WTC11 (cell line): ENCODE results near the gene CRYBA1. TPM values are rescaled to one million over a fixed set of nuclear protein-coding genes. Genes with fewer than 3 reads are reported as not detected.
A peak's percentile ranks its signal among the peaks of the same experiment; 100 is the strongest.
"Not testable (repeated sequence)": the region's sequence is repeated elsewhere in the genome, so short reads cannot be mapped to it uniquely, and the experiment has no call there.

Experiments
- ATAC-seq: fragments of 200-7000 bp; cut with Tn5 transposase; 2 replicates; pipeline ENCODE4 v1.10.0; 2021; ENCODE audit warnings: mild to moderate bottlenecking, moderate library complexity
- CTCF ChIA-PET: fragments of 300-600 bp; sonication (Branson Sonifier 250); formaldehyde crosslinking; loops from one replicate; lab custom pipeline; 2021; ENCODE audit warnings: antibody characterized with exemption; lab: Charles Lee
- POLR2A ChIA-PET: fragments of 350-600 bp; sonication (Branson Sonifier 250); formaldehyde crosslinking; loops from one replicate; lab custom pipeline; 2021; ENCODE audit warnings: antibody characterized with exemption; lab: Charles Lee
- DNase-seq: peaks from one replicate; pipeline ENCODE4 v3.0.0; 2021; ENCODE audit warnings: low spot score
- H3K27ac Mint-ChIP-seq: 2 replicates; pipeline ENCODE4 v1.8.0; 2021; ENCODE audit warnings: mixed read lengths
- H3K27me3 Mint-ChIP-seq: 2 replicates; pipeline ENCODE4 v1.8.0; 2021; ENCODE audit warnings: low read depth, mild to moderate bottlenecking, moderate library complexity, mixed read lengths
- H3K36me3 Mint-ChIP-seq: 2 replicates; pipeline ENCODE4 v1.8.0; 2021; ENCODE audit warnings: mixed read lengths
- H3K4me1 Mint-ChIP-seq: 2 replicates; pipeline ENCODE4 v1.8.0; 2022; ENCODE audit warnings: mixed read lengths
- H3K4me3 Mint-ChIP-seq: 2 replicates; pipeline ENCODE4 v1.8.0; 2021; ENCODE audit warnings: mild to moderate bottlenecking, moderate library complexity, mixed read lengths
- H3K9me3 Mint-ChIP-seq: 2 replicates; pipeline ENCODE4 v1.8.0; 2021; ENCODE audit warnings: mixed read lengths
- CTCF ChIP-seq: fragments of 200-600 bp; IDR thresholded peaks from 2 replicates; pipeline ENCODE4 v1.8.0; 2022; ENCODE audit warnings: antibody characterized with exemption
- HMGA2 ChIP-seq: fragments of 250-450 bp; sonication (Bioruptor Pico); IDR thresholded peaks from 2 replicates; pipeline ENCODE4 v1.4.0; 2021; ENCODE audit warnings: mild to moderate bottlenecking, moderate library complexity
- HMGXB4 ChIP-seq: sonication (generic); formaldehyde crosslinking; IDR thresholded peaks from 2 replicates; pipeline ENCODE4 v1.8.1; 2023; ENCODE audit warnings: mild to moderate bottlenecking, moderate library complexity, missing genetic modification reagents
- IRF1 ChIP-seq: sonication (generic); formaldehyde crosslinking; IDR thresholded peaks from 2 replicates; pipeline ENCODE4 v1.8.0; 2023; ENCODE audit warnings: missing genetic modification reagents
- NFYB ChIP-seq: sonication (generic); formaldehyde crosslinking; conservative IDR thresholded peaks from 2 replicates; pipeline ENCODE4 v1.8.0; 2022; ENCODE audit warnings: low read depth, missing genetic modification reagents
- TEAD4 ChIP-seq: sonication (generic); formaldehyde crosslinking; IDR thresholded peaks from 2 replicates; pipeline ENCODE4 v1.8.0; 2022; ENCODE audit warnings: mild to moderate bottlenecking, missing genetic modification reagents
- ZNF138 ChIP-seq: sonication (generic); formaldehyde crosslinking; conservative IDR thresholded peaks from 2 replicates; pipeline ENCODE4 v1.8.1; 2022; ENCODE audit warnings: mild to moderate bottlenecking, moderate library complexity, missing genetic modification reagents
- ZNF232 ChIP-seq: sonication (generic); formaldehyde crosslinking; IDR thresholded peaks from 2 replicates; pipeline ENCODE4 v1.8.0; 2022; ENCODE audit warnings: mild to moderate bottlenecking, missing genetic modification reagents
- ZNF281 ChIP-seq: sonication (generic); formaldehyde crosslinking; IDR thresholded peaks from 2 replicates; pipeline ENCODE4 v1.8.0; 2023; ENCODE audit warnings: mild to moderate bottlenecking, missing genetic modification reagents
- ZNF317 ChIP-seq: sonication (generic); formaldehyde crosslinking; IDR thresholded peaks from 2 replicates; pipeline ENCODE4 v1.8.1; 2023; ENCODE audit warnings: low read depth, mild to moderate bottlenecking, moderate library complexity, missing genetic modification reagents, borderline replicate concordance
- ZNF512 ChIP-seq: sonication (generic); formaldehyde crosslinking; IDR thresholded peaks from 2 replicates; pipeline ENCODE4 v1.8.1; 2022; ENCODE audit warnings: missing genetic modification reagents, borderline replicate concordance
- ZSCAN18 ChIP-seq: fragments of 250-450 bp; sonication (Bioruptor Pico); IDR thresholded peaks from 2 replicates; pipeline ENCODE4 v2.1.2; 2022; ENCODE audit warnings: mild to moderate bottlenecking, moderate library complexity
- total RNA-seq: library from RNA; stranded (reverse); gene quantifications from 3 replicates; pipeline ENCODE4 v1.2.3, GENCODE V29; 2021

Gene CRYBA1
- total RNA-seq, 1 experiment from 2014 or later = not detected

- no peaks in the 10 kb centered on the region for H3K36me3 Mint-ChIP-seq
- H3K4me3 Mint-ChIP-seq = no peak overlapping the region
- TF ChIP-seq NFYB (CRISPR knock-in tag) = no peak
- TF ChIP-seq HMGXB4 (CRISPR knock-in tag) = 0 out of 2 replicates have a peak, but pooled peaks have one; percentile 41
- TF ChIP-seq CTCF = peak; percentile 82
- TF ChIP-seq, all 79 proteins: peak for 2
- ATAC-seq (peak; percentile 97), DNase-seq (peak; percentile 89)
- Mint-ChIP-seq H3K27me3 (no peaks in the 10 kb centered on the region), H3K9me3 (no peaks in the 10 kb centered on the region), H3K27ac (no peak overlapping the region), H3K4me1 (peaks cover 6% of the 10 kb centered on the region)
- ChIA-PET CTCF (interaction anchor here (0.7 to 8.5 kb wide), 33 partner anchors 8 to 317 kb away, joined by 3 to 222 read pairs (median 4); partner anchors contain the start of genes MYO18A and NUFIP2), POLR2A (no interaction called here)
These were observed 27.1 kb upstream of the CRYBA1 start for GRCh38 chr17:29219378-29220047.

GRCh38 chr17:29221338-29221737, 25.3 kb upstream of the CRYBA1 start:
- H3K4me1 Mint-ChIP-seq, H3K9me3 Mint-ChIP-seq, DNase-seq, POLR2A ChIA-PET, H3K36me3 Mint-ChIP-seq, H3K4me3 Mint-ChIP-seq, ATAC-seq, H3K27me3 Mint-ChIP-seq, H3K27ac Mint-ChIP-seq: not testable (repeated sequence)
- CTCF ChIA-PET = interaction anchor here (0.6 to 8.5 kb wide), 5 partner anchors 17 to 520 kb away, joined by 3 to 222 read pairs (median 4); partner anchors contain the start of gene MYO18A
- peak; percentile 91 for TF ChIP-seq HMGA2 (CRISPR knock-in tag)

GRCh38 chr17:29225396-29225795, 21.3 kb upstream of the CRYBA1 start:
- DNase-seq = no peak
- ChIA-PET POLR2A (interaction anchor here (0.6 kb wide), 1 partner anchor 68 kb away, joined by 3 read pairs; the partner anchor contains the start of gene NUFIP2), CTCF (interaction anchor here (0.6 to 1.6 kb wide), 4 partner anchors 37 to 328 kb away, joined by 4 to 9 read pairs (median 6); no protein-coding TSS in a partner anchor)
- ATAC-seq = no peak
- Mint-ChIP-seq H3K27ac (no peak overlapping the region), H3K27me3 (no peaks in the 10 kb centered on the region), H3K36me3 (no peaks in the 10 kb centered on the region), H3K4me1 (no peaks in the 10 kb centered on the region), H3K4me3 (no peak overlapping the region), H3K9me3 (no peaks in the 10 kb centered on the region; the same call in 1 of the 2 replicates)
- TF ChIP-seq IRF1 (CRISPR knock-in tag) = no peak
- no peak for TF ChIP-seq ZNF232
- no peak for TF ChIP-seq ZNF512 (CRISPR knock-in tag)
- no peak for TF ChIP-seq TEAD4
- TF ChIP-seq ZNF138 (CRISPR knock-in tag) = no peak
- TF ChIP-seq ZNF317 (CRISPR knock-in tag) = no peak
- TF ChIP-seq ZNF281 (CRISPR knock-in tag) = no peak
- TF ChIP-seq ZSCAN18 (CRISPR knock-in tag) = no peak
